NCI-H82 (cell line): Measurements from ENCODE around the gene PTBP1.
A peak's percentile ranks its signal among the peaks of the same experiment; 100 is the strongest.
"Not testable (repeated sequence)": the region's sequence is repeated elsewhere in the genome, so short reads cannot be mapped to it uniquely, and the experiment has no call there.

ENCODE experiments used
- DNase-seq: peaks from one replicate; lab custom pipeline; 2025; lab: John Stamatoyannopoulos, UW

Gene PTBP1

DNA sequence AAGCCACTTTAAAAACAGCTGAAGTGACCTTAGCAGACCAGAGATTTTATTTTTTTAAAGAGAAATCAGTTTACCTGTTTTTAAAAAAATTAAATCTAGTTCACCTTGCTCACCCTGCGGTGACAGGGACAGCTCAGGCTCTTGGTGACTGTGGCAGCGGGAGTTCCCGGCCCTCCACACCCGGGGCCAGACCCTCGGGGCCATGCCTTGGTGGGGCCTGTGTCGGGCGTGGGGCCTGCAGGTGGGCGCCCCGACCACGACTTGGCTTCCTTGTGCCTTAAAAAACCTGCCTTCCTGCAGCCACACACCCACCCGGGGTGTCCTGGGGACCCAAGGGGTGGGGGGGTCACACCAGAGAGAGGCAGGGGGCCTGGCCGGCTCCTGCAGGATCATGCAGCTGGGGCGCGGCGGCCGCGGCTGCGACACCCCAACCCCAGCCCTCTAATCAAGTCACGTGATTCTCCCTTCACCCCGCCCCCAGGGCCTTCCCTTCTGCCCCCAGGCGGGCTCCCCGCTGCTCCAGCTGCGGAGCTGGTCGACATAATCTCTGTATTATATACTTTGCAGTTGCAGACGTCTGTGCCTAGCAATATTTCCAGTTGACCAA lies 13.7 kb downstream of the PTBP1 start:
- DNase-seq: no peak

DNA sequence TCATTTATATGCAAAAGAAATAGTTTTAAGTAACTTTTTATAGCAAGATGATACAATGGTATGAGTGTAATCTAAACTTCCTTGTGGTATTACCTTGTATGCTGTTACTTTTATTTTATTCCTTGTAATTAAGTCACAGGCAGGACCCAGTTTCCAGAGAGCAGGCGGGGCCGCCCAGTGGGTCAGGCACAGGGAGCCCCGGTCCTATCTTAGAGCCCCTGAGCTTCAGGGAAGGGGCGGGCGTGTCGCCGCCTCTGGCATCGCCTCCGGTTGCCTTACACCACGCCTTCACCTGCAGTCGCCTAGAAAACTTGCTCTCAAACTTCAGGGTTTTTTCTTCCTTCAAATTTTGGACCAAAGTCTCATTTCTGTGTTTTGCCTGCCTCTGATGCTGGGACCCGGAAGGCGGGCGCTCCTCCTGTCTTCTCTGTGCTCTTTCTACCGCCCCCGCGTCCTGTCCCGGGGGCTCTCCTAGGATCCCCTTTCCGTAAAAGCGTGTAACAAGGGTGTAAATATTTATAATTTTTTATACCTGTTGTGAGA lies 14.3 kb downstream of the PTBP1 start:
- no peak for DNase-seq

DNA sequence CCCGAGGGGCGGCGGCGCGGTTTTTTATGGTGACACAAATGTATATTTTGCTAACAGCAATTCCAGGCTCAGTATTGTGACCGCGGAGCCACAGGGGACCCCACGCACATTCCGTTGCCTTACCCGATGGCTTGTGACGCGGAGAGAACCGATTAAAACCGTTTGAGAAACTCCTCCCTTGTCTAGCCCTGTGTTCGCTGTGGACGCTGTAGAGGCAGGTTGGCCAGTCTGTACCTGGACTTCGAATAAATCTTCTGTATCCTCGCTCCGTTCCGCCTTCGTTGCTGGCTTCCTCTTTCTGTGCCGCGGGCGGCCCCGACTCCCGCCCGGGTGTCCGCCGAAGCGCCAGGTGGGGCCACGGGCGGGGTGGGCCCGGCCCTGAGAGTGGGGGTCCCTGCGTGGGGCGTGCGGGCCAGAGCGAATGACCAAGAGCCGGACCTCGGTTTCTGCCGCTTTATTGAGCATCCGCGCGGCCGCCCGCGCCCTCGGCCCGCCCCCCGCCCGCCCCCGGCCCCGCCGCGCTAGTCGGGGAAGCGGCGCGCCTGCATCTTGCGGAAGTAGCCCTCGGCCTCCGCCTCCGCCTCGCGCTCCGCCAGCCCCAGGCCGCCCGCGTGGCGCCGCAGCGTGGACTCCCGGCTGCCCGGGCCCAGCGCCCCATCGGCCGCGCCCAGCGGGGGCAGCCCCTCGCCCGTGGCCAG lies 14.9 kb downstream of the PTBP1 start:
- DNase-seq: peak; percentile 30

DNA sequence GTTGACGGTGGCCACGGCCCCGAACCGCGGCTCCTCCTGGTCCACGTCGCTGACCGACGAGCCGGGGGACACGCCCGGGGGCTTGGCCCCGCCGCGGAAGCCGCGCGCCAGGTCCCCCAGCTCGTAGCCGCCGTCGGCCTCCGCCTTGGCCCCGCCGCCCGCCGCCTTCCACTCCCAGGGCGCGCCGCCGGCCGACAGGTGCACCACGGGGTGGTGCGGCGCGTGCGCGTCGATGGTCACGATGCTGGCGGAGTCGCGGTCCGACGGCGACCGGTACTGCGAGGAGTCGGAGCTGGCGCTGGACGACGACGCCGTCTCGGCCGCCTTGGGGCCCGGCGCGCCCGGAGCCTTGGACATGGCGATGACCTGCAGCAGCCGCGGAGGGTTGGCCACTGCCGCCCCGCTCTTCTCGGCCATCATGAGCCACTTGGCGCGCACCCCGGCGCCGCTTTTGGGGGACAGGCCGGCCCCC lies 15.5 kb downstream of the PTBP1 start:
- no peak for DNase-seq

DNA sequence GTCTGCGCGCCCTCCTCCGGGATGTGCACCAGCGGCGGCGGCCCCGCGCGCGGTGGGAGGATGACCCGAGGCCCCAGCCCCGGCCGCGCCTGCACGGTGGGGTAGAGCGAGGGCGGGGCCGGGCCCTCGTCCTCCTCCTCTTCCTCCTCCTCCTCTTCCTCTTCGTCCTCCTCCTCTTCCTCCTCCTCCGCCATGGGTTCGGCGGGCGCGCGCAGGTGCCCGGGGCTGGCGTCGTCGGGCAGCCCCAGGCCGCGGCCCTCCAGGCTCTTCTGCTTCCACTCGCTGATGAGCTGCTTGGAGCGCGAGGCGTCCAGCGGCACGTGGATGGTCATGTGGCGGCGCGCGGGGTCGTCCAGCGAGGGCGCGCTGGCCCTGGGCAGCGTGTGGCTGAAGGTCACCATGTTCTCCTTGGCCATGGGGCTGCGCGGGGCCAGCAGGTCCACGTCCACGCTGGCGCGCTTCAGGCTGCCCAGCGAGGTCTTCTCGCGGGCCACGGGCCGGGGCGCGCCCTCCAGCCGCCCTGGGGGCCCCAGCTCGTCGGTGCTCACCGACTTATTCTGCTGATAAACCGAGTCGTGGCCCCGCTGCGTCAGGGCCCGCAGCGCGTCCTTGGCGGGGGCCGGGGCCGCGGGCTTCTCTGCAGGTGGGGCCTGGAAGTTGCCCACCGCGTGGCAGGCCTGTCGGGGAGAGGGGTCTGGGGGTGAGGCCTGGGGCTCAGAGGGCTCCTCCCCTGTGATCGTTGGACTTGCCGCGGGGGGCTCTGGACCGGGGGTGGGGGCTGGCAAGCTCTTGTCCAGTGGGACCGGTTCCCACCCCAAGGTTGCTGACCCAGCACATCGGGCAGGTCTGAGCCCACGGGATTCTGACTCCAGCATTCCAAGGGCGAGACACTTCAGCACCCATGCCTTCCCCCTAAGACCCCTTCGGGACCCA lies 16.2 kb downstream of the PTBP1 start:
- no peak for DNase-seq

DNA sequence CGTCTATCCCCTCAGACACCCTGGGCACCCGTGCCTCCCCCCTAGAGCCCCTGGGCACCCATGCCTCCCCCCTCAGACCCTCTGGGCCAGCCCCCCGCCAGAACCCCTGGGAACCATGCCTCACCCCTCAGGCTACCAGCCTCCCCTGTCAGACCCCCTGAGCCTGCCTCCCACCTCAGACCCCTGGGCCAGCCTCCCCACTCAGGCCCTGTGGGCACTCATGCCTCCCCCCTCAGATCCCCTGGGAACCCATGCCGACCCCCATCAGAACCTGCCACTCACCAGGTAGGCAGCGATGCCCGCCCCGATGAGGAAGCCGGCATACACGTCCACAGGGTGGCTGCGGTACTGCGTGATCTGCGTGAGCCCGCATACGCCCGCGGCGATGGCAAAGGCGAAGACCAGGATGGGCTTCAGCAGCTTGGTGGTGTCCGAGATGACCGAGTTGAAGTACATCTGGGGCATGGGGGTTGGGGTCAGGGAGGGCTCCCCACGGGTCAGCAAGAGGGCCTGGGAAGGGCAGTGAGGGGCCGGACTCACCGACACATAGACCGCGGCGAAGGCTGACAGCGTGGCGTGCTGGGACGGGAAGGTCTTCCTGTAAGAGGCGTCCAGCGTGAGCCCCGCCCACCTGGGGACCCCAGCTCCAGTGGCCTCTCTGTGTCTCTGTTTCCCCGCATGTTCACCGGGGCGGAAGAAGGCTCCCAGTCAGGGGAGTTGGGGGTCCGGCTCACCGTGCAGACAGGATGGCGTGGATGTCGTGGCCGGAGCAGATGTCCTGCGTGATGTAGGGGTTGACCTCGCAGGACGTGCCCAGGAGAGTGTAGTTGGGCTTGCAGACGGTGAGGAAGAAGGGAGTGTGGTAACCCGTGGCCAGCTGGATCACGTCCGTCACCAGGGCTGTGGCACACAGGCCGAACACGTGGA lies 17.2 kb downstream of the PTBP1 start:
- DNase-seq: no peak

DNA sequence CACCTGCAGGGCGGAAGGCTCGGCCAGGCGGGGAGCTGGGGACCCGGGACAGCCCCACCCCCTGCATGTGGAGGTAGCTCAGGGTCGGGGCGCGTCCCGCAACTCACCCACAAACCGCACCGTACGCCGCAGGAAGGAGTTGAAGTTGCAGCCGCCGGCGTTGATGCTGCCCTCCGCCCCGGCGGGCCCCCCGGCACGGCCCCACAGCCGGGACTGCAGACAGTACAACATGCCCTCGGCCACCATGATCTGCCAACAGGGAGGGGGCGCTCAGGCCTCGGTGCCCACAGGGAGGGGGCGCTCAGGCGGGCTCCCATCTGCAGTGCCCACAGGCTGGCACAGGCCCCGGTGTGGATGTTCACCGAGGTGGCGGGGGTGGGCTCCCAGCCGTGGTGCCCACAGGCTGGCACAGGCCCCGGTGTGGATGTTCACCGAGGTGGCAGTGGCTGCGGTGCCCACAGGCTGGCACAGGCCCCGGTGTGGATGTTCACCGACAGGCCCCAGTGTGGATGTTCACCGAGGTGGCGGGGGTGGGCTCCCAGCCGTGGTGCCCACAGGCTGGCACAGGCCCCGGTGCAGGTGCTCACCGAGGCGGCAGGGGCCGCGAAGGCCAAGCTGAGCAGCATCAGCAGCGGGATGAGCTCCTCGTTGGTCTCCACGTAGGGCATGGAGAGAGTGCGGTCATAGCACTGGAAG lies 18.0 kb downstream of the PTBP1 start:
- DNase-seq: no peak

DNA sequence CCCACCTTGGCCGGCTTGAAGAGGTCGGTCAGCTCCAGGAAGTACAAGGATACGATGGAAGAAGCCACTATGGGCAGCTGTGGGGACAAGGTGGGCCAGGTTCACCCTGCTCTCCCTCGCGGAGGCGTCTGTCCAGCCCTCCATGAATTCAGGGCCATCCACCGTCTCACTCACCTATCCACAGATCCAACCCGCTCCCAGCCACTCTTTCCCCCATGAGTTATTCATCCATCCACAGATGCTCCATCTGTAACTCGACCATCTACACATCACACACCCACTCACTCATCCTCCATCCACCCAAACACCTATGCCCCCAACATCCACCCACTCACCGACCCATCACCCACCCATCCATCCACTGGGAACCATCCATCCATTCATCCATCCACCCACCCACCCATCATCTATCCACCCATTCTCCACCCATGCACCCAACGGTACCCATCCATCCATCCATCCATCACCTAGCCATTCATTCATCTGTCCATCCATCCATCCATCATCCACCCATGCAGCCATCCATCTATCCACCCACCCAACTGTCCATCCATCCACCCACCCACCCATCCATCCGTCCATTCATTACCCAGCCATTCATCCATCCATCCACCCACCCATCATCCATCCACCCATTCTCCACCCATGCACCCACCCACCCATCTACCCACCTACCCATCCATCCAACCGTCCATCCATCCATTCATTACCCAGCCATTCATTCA lies 18.7 kb downstream of the PTBP1 start:
- no peak for DNase-seq

DNA sequence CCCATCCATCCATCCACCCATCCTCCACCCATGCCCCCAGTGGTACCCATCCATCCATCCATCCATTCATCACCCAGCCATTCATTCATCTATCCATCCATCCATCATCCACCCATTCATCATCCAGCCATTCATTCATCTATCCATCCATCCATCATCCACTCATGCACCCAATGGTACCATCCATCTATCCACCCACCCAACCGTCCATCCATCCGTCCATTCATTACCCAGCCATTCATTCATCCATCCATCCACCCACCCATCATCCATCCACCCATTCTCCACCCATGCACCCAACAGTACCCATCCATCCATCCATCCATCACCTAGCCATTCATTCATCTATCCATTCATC lies 19.2 kb downstream of the PTBP1 start:
- no peak for DNase-seq

DNA sequence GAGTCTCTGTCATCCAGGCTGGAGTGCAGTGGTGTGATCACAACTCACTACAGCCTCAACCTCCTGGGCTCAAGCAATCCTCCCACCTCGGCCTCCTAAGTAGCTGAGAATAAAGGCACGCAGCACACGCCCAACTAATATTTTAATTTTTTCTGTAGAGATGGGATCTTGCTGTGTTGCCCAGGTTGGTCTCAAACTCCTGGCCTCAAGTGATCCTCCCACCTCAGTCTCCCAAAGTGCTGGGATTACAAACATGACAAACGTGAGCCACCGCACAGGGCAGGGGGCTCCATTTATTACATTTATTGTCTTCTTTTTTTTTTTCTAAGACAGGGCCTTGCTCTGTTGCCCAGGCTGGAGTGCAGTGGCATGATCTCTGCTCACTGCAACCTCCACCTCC lies 23.0 kb downstream of the PTBP1 start:
- not testable (repeated sequence) for DNase-seq

DNA sequence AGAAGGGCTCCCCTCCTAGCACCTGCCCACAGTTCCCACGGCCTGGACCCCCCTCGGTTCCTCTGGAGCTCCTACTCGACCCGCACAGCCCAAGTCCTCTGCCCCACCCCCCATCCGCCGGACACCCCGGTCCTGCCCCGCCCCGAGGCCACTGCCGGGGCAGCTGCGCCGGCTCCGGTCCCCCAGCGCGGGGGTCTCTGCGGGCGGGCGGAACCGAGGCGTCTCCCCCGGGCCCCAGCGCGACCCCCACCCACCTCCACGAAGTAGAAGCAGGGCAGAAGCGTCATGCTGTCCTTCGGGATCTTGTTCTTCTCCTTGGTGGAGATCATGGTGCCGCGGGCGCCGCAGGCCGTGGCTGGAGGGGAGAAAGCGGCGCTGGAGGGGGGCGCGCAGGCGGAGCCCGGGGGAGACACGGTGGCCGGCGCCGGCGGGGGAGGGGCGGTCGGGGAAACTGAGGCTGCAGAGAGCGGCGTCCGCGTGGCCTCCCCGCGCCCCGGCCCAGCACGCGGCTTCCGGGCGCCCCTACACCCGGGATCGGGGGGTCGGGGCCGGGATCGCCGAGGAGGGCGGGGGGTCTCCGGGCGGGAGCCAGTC lies 24.1 kb downstream of the PTBP1 start:
- DNase-seq: no peak

DNA sequence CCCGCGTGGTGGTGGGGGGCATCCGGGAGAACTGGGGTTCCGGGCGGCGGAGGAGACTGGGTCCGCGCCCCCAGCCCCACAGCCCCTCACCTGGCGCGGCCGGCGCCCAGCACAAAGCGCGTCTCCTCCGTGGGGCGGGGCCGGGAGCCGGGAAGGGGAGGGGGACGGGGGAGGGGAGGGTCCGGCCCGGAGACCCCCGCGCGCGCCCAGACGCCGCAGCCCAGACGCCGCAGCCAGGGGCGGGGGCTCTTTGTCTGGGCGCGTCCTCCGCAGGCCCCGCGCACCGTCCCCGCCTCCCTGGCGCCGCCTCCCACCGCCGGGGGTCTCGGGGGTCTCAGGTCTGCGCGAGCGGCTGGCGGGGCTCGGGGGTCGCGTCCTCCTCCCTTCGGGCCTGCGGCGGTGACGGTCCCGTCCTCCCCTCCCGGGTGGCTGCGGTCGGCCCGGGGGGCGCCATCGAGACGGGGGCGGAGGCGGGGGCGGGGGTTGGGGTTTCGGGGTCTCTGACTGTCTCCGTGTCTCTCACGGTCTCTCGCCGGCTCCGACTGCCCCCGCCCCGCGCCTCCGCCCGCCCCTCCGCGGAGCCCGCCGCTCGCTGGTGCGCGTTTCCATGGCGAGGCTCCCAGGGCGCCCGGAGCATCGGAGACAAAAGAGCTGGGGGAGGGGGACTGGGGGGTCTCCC lies 24.7 kb downstream of the PTBP1 start, which contains the start of gene PLPPR3:
TSS of gene PLPPR3 (minus strand) at position 131 of the 679 bp plus-strand sequence. CDS start 396 bp downstream, outside the sequence.
- no peak for DNase-seq

DNA sequence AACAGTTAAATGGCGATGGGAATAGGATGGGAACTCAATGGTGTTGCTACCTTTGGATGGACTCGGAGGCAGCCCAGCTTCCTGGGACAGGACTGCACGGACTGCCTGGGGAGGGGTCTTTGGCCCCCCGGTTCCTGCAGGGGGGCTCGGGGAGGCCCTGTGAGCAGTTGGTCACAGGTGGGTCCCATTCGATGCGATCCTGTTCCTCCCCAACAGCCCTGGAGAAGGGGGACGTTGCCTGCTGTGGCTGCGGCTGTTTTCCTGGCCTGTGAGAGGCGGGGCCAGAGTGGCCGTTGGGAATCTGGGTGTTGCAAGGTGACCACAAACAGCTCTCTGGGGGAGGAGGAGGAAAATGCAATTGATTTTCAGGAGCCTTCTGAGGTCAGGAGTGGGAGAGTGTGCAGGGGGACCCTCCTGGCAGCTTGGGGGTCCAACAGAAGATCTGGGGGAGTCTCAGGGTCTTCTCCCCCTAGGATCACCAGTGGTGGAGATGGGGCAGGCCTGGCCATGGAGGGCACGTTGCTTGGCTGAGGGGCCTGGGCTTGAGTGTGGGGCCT lies 26.4 kb downstream of the PTBP1 start:
- DNase-seq: no peak

DNA sequence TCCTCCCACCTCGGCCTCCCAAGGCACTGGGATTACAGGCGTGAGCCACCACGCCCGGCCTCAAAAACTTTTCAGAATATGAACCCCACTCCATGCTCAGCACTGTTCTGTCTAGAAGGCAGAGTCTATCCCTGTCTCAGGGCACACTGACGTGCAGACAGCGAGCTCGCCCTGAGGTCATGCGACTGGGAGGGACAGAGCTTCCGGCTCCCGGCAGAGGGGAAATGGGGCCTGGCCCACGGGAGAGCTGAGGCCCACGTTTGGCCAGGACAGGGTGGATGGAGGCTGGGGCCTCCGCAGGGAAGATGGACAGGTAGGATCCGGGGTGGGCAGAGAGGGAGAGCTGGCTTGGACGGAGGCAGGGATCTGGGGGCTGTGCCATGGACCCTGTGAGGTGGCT lies 27.6 kb downstream of the PTBP1 start:
- DNase-seq: no peak

DNA sequence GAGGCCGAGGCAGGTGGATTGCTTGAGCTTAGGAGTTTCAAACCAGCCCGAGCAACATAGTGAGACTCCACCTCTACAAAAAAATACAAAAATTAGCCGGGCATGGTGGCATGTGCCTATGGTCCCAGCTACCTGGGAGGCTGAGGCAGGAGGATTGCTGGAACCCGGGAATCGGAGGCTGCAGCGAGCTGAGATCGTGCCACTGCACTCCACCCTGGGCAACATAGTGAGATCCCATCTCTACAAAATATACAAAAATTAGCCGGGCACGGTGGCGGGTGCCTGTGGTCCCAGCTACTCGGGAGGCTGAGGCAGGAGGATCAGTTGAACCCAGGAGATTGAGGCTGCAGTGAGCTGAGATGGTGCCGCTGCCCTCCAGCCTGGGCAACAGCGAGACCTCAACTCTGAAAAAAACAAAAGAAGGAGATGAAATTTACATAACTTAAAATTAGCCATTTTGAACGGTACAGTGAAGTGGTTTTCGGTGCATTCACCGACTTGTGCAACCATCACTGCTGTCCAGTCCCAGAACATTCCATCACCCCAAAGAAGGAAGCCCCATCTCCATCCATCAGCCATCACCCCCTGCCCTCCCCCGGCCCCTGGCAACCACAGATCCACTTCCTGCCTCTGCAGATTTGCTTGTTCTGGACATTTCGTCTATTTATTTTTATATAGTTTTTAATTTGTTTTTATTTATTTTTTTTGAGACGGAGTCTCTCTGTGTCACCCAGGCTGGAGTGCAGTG lies 28.8 kb downstream of the PTBP1 start:
- no peak for DNase-seq

DNA sequence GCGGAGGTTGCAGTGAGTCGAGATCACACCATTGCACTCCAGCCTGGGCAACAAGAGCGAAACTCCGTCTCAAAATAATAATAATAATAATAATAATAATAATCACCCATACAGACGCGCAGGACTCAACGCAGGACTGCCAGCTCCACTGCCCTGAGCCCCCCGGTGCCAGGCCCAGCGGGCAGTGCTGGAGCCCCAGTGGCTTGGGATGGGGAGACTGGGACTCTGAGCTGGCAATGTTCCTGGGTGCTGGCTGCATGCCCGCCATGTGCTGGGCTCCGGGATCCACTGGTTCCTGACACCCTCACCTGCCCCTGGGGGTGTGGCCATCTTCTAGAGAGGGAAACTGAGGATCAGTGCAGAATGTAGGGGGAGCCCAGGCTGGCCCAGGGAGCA lies 30.1 kb downstream of the PTBP1 start:
- DNase-seq: no peak

DNA sequence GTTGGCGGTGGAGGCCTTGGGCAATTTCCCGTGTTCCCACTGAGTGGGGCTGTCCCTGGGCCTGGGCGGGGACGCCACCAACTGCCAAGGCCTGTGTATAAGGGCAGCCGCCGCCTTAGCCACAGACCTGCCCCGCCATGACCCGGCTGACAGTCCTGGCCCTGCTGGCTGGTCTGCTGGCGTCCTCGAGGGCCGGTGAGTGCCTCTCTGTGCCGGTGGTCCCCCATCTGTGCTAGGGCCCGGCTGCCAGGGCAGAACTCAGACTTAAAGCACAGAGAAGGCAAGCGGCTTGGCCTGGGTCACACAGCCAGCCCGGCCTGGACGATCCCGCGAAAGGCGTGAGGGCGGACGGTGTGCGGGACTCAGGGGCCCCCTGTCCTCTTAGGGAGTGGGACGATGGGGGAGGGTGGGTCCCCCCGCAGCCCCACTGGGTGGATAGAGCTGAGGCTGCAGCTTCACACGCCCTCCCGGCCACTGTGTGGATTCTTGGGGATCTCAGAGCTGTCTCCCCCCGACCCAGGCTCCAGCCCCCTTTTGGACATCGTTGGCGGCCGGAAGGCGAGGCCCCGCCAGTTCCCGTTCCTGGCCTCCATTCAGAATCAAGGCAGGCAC lies 30.6 kb downstream of the PTBP1 start, which contains the start of gene AZU1:
TSS of gene AZU1 (plus strand) at position 128 of the 612 bp plus-strand sequence. CDS start at position 138, 10 bp downstream.
- no peak for DNase-seq
